ENCODE results near the gene MRPL1. TPM values are rescaled to one million over a fixed set of nuclear protein-coding genes. Genes with fewer than 3 reads are reported as not detected.

The MRPL1 gene
- total and polyA plus RNA-seq, 2 donors (not counting 3 experiments of a cell fraction or from before 2014, with no cell fraction given), result 11.5 to 42.9 TPM

DNA sequence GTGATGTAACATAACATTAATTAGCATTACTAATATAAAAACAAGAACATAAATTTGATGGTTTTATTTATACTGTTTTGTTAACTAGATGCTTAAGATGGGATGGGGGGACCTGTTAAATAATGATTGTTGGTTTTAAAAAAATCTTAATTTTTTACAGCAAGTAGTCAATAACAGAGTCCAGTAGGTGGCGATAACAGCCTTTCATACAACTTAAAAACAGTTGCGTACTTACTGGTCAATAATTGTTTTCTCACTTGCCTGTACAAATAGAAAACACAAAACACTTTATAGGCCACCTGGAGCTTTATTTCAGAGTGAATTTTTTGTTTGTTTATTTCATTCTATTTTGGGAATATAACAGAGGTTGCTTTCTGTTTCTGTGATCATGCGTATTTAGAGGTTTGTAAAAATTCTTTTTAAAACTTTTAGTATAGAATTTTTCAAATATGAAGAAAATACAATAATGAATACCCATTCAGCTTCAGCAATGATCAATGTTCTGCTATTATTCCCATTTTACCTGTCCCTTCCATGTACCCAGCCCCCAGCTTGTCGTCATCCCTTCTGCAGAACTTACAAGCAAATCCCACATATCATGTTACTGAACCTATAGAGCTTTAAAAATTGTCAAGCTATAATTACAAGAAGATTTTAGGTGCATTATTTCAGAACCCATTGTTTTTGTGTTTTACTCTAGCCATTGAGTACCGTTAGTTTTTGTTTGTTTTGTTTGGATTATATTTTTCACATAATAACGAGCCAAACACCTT is 97.1 kb downstream of the MRPL1 start:
- Histone ChIP-seq H3K4me2 (ENCODE audit: insufficient read depth, low read length) (no peak overlapping the region), H3K9ac (replicated peaks; ENCODE audit: extremely low read depth, insufficient read depth, low read length) (no peak overlapping the region), H3K27me3 (ENCODE audit: control insufficient read depth in 2 of 2, insufficient read depth in 2 of 2, low read length in 2 of 2) (no peaks in the 10 kb centered on the region), H3K79me2 (ENCODE audit: control insufficient read depth, insufficient read depth, low read length) (no peaks in the 10 kb centered on the region), H3K4me3 (replicated peaks in 1 of 3; ENCODE audit: insufficient read depth in 1 of 3, low read depth in 1 of 3, low read length in 3 of 3) (no peak overlapping the region), H3K27ac (ENCODE audit: insufficient read depth, low read depth, low read length) (no peak overlapping the region), H3K9me1 (replicated peaks; ENCODE audit: control insufficient read depth, extremely low read depth, insufficient read depth, low read length) (no peaks in the 10 kb centered on the region), H3K4me1 (ENCODE audit: control insufficient read depth, extremely low read depth, insufficient read depth, low read length) (no peaks in the 10 kb centered on the region), H2AFZ (ENCODE audit: low read depth, low read length) (no peak overlapping the region), H3K36me3 (ENCODE audit: control insufficient read depth in 2 of 2, extremely low read depth in 1 of 2, insufficient read depth in 2 of 2, low read length in 2 of 2) (no peaks in the 10 kb centered on the region), H4K20me1 (replicated peaks; ENCODE audit: control insufficient read depth, extremely low read depth, insufficient read depth, low read length) (no peaks in the 10 kb centered on the region), H3K9me3 (replicated peaks; ENCODE audit: control insufficient read depth, insufficient read depth, low read length) (no peaks in the 10 kb centered on the region)
- FAIRE-seq, result peak; percentile 68
- DNase-seq (ENCODE audit: low read depth, low spot score), result peak; percentile 55
- TF ChIP-seq FOS (IDR thresholded peaks at IDR 0.05; ENCODE audit: borderline replicate concordance, insufficient read depth, low read length) (no peak), MYC (IDR thresholded peaks at IDR 0.05; ENCODE audit: low read depth, low read length) (no peak)
- TF ChIP-seq, protein P1, sequence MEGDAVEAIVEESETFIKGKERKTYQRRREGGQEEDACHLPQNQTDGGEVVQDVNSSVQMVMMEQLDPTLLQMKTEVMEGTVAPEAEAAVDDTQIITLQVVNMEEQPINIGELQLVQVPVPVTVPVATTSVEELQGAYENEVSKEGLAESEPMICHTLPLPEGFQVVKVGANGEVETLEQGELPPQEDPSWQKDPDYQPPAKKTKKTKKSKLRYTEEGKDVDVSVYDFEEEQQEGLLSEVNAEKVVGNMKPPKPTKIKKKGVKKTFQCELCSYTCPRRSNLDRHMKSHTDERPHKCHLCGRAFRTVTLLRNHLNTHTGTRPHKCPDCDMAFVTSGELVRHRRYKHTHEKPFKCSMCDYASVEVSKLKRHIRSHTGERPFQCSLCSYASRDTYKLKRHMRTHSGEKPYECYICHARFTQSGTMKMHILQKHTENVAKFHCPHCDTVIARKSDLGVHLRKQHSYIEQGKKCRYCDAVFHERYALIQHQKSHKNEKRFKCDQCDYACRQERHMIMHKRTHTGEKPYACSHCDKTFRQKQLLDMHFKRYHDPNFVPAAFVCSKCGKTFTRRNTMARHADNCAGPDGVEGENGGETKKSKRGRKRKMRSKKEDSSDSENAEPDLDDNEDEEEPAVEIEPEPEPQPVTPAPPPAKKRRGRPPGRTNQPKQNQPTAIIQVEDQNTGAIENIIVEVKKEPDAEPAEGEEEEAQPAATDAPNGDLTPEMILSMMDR (IDR thresholded peaks at IDR 0.05; ENCODE audit: extremely low read depth in 1 of 2, insufficient read depth in 1 of 2, low read depth in 1 of 2, low read length in 2 of 2), result peak; percentile 27 to 45
- ChIA-PET CTCF (interaction anchor here (0.6 to 2.2 kb wide), 12 partner anchors 11 to 903 kb away, joined by 3 to 9 read pairs (median 4); partner anchors contain the start of genes FRAS1 and MRPL1), POLR2A (no interaction called here)
- dilution Hi-C loops (cut with MboI; ENCODE audit: extremely low pct_ligation_motif_present, low sequenced_read_pairs) (no loop called here), intact Hi-C loops (cut with micrococcal nuclease) (loop anchor here (1.0 to 10.0 kb wide), 4 partner anchors 141 to 905 kb away; partner anchors contain the start of gene CNOT6L)
- no TSS peak for BruUV-seq (replicated peaks)

DNA sequence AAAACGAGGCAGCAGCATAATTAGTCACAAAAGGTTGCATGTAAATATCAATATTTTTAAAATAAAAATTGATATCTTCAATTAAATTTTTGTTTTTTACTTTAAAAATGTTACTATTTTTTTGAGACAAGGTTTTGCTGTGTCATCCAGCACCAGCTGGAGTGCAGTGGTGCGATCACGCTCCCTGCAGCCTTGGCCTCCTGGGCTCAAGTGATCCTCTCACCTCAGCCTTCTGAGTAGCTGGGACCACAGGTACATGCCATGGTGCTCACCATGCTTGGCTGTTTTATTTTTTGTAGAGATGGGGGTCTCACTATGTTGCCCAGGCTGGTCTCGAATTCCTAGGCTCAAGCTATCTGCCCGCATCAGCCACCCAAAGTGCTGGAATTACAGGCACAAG is 97.7 kb downstream of the MRPL1 start:
- H3K27me3 ChIP-seq (ENCODE audit: control insufficient read depth in 2 of 2, insufficient read depth in 2 of 2, low read length in 2 of 2), result no peaks in the 10 kb centered on the region
- no peaks in the 10 kb centered on the region for H3K9me1 ChIP-seq (replicated peaks; ENCODE audit: control insufficient read depth, extremely low read depth, insufficient read depth, low read length)
- H3K9ac ChIP-seq (replicated peaks; ENCODE audit: extremely low read depth, insufficient read depth, low read length), result no peak overlapping the region
- no TSS peak for BruUV-seq (replicated peaks)
- dilution Hi-C loops (cut with MboI; ENCODE audit: extremely low pct_ligation_motif_present, low sequenced_read_pairs), result no loop called here
- no peaks in the 10 kb centered on the region for H4K20me1 ChIP-seq (replicated peaks; ENCODE audit: control insufficient read depth, extremely low read depth, insufficient read depth, low read length)
- DNase-seq (ENCODE audit: low read depth, low spot score), result no peak
- H3K79me2 ChIP-seq (ENCODE audit: control insufficient read depth, insufficient read depth, low read length), result no peaks in the 10 kb centered on the region
- H3K27ac ChIP-seq (ENCODE audit: insufficient read depth, low read depth, low read length), result no peak overlapping the region
- no peak for FAIRE-seq
- no peaks in the 10 kb centered on the region for H3K9me3 ChIP-seq (replicated peaks; ENCODE audit: control insufficient read depth, insufficient read depth, low read length)
- intact Hi-C loops (cut with micrococcal nuclease), result no loop called here
- no peak overlapping the region for H2AFZ ChIP-seq (ENCODE audit: low read depth, low read length)
- no peak overlapping the region for H3K4me2 ChIP-seq (ENCODE audit: insufficient read depth, low read length)
- H3K36me3 ChIP-seq (ENCODE audit: control insufficient read depth in 2 of 2, extremely low read depth in 1 of 2, insufficient read depth in 2 of 2, low read length in 2 of 2), result no peaks in the 10 kb centered on the region
- no peaks in the 10 kb centered on the region for H3K4me1 ChIP-seq (ENCODE audit: control insufficient read depth, extremely low read depth, insufficient read depth, low read length)
- CTCF ChIA-PET, result interaction anchor here (0.6 to 2.2 kb wide), 12 partner anchors 10 to 903 kb away, joined by 3 to 9 read pairs (median 4); partner anchors contain the start of genes FRAS1 and MRPL1
- TF ChIP-seq EZH2 (IDR thresholded peaks at IDR 0.05; ENCODE audit: borderline replicate concordance, low read depth, low read length, severe bottlenecking) (no peak), POLR2A (IDR thresholded peaks at IDR 0.05; ENCODE audit: low read depth, low read length) (no peak), MYC (IDR thresholded peaks at IDR 0.05; ENCODE audit: low read depth, low read length) (no peak), POLR2AphosphoS5 (IDR thresholded peaks at IDR 0.05; ENCODE audit: insufficient read depth, low read depth, low read length) (no peak), FOS (IDR thresholded peaks at IDR 0.05; ENCODE audit: borderline replicate concordance, insufficient read depth, low read length) (no peak), JUN (IDR thresholded peaks at IDR 0.05; ENCODE audit: borderline replicate concordance, insufficient read depth, insufficient read length, low read depth) (no peak), GATA2 (IDR thresholded peaks at IDR 0.05; ENCODE audit: insufficient read depth, insufficient read length, low read depth, low read length) (no peak)
- TF ChIP-seq, protein P1 (IDR thresholded peaks at IDR 0.05; ENCODE audit: extremely low read depth in 1 of 2, insufficient read depth in 1 of 2, low read depth in 1 of 2, low read length in 2 of 2), result no peak
- TF ChIP-seq, protein P2, sequence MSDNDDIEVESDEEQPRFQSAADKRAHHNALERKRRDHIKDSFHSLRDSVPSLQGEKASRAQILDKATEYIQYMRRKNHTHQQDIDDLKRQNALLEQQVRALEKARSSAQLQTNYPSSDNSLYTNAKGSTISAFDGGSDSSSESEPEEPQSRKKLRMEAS (IDR thresholded peaks at IDR 0.05; ENCODE audit: insufficient read depth, insufficient read length), result no peak
- POLR2A ChIA-PET, result no interaction called here
- H3K4me3 ChIP-seq (replicated peaks in 1 of 3; ENCODE audit: insufficient read depth in 1 of 3, low read depth in 1 of 3, low read length in 3 of 3), result no peak overlapping the region

Data from endothelial cell of umbilical vein (primary cell).